HCT116 (cell line): ENCODE results near the gene UGT1A7. TPM values are rescaled to one million over a fixed set of nuclear protein-coding genes. Genes with fewer than 3 reads are reported as not detected.

Experiments used
- ATAC-seq: fragments of 200-7000 bp; cut with Tn5 transposase; 2 replicates; pipeline ENCODE4 v1.9.1; 2020; ENCODE audit warnings: mild to moderate bottlenecking, moderate library complexity
- BruUV-seq: library from RNA; stranded (reverse); fragments of 400-500 nt; replicated peaks from 2 replicates; lab custom pipeline; 2021; lab: Mats Ljungman, UMichigan
- CTCF ChIA-PET: fragments of 300-600 bp; sonication (Branson Sonifier 250); formaldehyde crosslinking; loops from one replicate; lab custom pipeline; 2021; ENCODE audit warnings: antibody characterized with exemption; lab: Charles Lee
- POLR2A ChIA-PET: fragments of 300-600, 350-600 bp; sonication (Branson Sonifier 250); formaldehyde crosslinking; loops from one replicate; lab custom pipeline; 2021; ENCODE audit warnings: antibody characterized with exemption; lab: Charles Lee
- RAD21 ChIA-PET, 2 experiments: fragments of 300-600 bp; sonication (Branson Sonifier 250); formaldehyde crosslinking; loops; one replicate each; lab custom pipeline; 2023; ENCODE audit warnings: low total read pairs in 2 of 2; ENCODE audit not compliant: uncharacterized antibody in 2 of 2, unreplicated experiment in 2 of 2, low non-redundant PET in 1 of 2; lab: Charles Lee
- DNase-seq: peaks from one replicate; pipeline ENCODE4 v3.0.0-alpha.2; 2010; ENCODE audit warnings: low read depth, low spot score
- H2AFZ ChIP-seq: fragments of 200-600 bp; shearing (Covaris generic), sonication (generic); 2 replicates; pipeline ENCODE4 v1.6.1; 2017; ENCODE audit warnings: low read depth, mixed run types, mixed read lengths, antibody characterized with exemption, low read length; ENCODE audit not compliant: poor library complexity, severe bottlenecking
- H3K27ac ChIP-seq: 2 replicates; pipeline ENCODE4 v1.5.1; 2012; ENCODE audit warnings: low read depth, low read length
- H3K27me3 ChIP-seq: fragments of 200-600 bp; sonication (generic); 2 replicates; pipeline ENCODE4 v1.6.1; 2016; ENCODE audit warnings: mixed run types, low read length, mixed read lengths; ENCODE audit not compliant: insufficient read depth
- H3K36me3 ChIP-seq, 2 experiments: fragments of 200-500 bp in 1 of 2; fragments of 200-600 bp in 1 of 2; sonication (Bioruptor generic) in 1 of 2; sonication (generic) in 1 of 2; 2 replicates each; pipeline versions ENCODE4 v1.5.1 to v1.6.1; 2014 to 2016; ENCODE audit warnings: low read length in 2 of 2, inconsistent platforms in 1 of 2, mixed read lengths in 1 of 2, mixed run types in 1 of 2; ENCODE audit not compliant: insufficient read depth in 2 of 2, control insufficient read depth in 1 of 2
- H3K4me1 ChIP-seq, 2 experiments: fragments of 200-600 bp in 1 of 2; sonication (generic) in 1 of 2; 2 replicates each; pipeline versions ENCODE4 v1.5.1 to v1.6.1; 2012 to 2017; ENCODE audit warnings: low read length in 2 of 2, inconsistent platforms in 1 of 2, mild to moderate bottlenecking in 1 of 2, mixed read lengths in 1 of 2, mixed run types in 1 of 2, moderate library complexity in 1 of 2; ENCODE audit not compliant: insufficient read depth in 2 of 2, control insufficient read depth in 1 of 2
- H3K4me2 ChIP-seq: fragments of 200-600 bp; sonication (generic); 2 replicates; pipeline ENCODE4 v1.6.1; 2017; ENCODE audit warnings: mixed run types, low read length, mixed read lengths
- H3K4me3 ChIP-seq, 2 experiments: fragments of 200-600 bp in 1 of 2; sonication (generic) in 1 of 2; replicated peaks in 1 of 2; 2 replicates each; pipeline ENCODE4 v1.5.1; 2011 to 2016; ENCODE audit warnings: low read length in 2 of 2, control low read depth in 1 of 2, low read depth in 1 of 2, mild to moderate bottlenecking in 1 of 2, mixed read lengths in 1 of 2, mixed run types in 1 of 2
- H3K79me2 ChIP-seq: fragments of 200-600 bp; sonication (generic); 2 replicates; pipeline ENCODE4 v1.6.1; 2017; ENCODE audit warnings: mild to moderate bottlenecking, mixed run types, low read length, moderate library complexity, mixed read lengths; ENCODE audit not compliant: insufficient read depth
- H3K9ac ChIP-seq: fragments of 200-600 bp; sonication (generic); 2 replicates; pipeline ENCODE4 v1.6.1; 2016; ENCODE audit warnings: low read length, mixed read lengths
- H3K9me2 ChIP-seq: fragments of 200-600 bp; sonication (generic), shearing (Covaris generic); 2 replicates; pipeline ENCODE4 v1.6.1; 2017; ENCODE audit warnings: mixed run types, mild to moderate bottlenecking, moderate library complexity; ENCODE audit not compliant: insufficient read depth
- H3K9me3 ChIP-seq, 2 experiments: fragments of 200-500 bp in 1 of 2; fragments of 200-600 bp in 1 of 2; sonication (Bioruptor generic) in 1 of 2; sonication (generic) in 1 of 2; 2 replicates each; pipeline ENCODE4 v1.6.1; 2014 to 2017; ENCODE audit warnings: low read length in 2 of 2, mixed read lengths in 2 of 2, inconsistent platforms in 1 of 2, low read depth in 1 of 2, mild to moderate bottlenecking in 1 of 2, mixed run types in 1 of 2, moderate library complexity in 1 of 2; ENCODE audit not compliant: control insufficient read depth in 1 of 2, insufficient read depth in 1 of 2
- H4K20me1 ChIP-seq: fragments of 200-600 bp; sonication (generic), shearing (Covaris generic); 2 replicates; pipeline ENCODE4 v1.6.1; 2017; ENCODE audit warnings: mixed run types, mild to moderate bottlenecking, moderate library complexity; ENCODE audit not compliant: insufficient read depth
- CBX3 ChIP-seq: IDR thresholded peaks from 2 replicates; pipeline ENCODE4 v1.6.1; 2012; ENCODE audit warnings: low read depth
- CEBPB ChIP-seq: IDR thresholded peaks from 2 replicates; pipeline ENCODE4 v1.6.1; 2012; ENCODE audit warnings: low read depth
- ELF1 ChIP-seq: IDR thresholded peaks from 2 replicates; pipeline ENCODE4 v1.6.1; 2012; ENCODE audit warnings: low read depth, borderline replicate concordance
- EZH2phosphoT487 ChIP-seq: fragments of 200-600 bp; IDR thresholded peaks from 2 replicates; pipeline ENCODE4 v1.6.1; 2018; ENCODE audit warnings: antibody characterized with exemption, borderline replicate concordance
- MAX ChIP-seq: IDR thresholded peaks from 2 replicates; pipeline ENCODE4 v1.6.1; 2012
- POLR2A ChIP-seq: IDR thresholded peaks from 2 replicates; pipeline ENCODE4 v1.7.0; 2011; ENCODE audit warnings: borderline replicate concordance; ENCODE audit not compliant: insufficient read depth, insufficient read length; ENCODE audit errors: extremely low read depth
- POLR2AphosphoS5 ChIP-seq: IDR thresholded peaks from 2 replicates; pipeline ENCODE4 v1.6.1; 2011; ENCODE audit warnings: mild to moderate bottlenecking, low read depth, low read length, moderate library complexity
- RAD21 ChIP-seq: IDR thresholded peaks from 2 replicates; pipeline ENCODE4 v1.6.1; 2012; ENCODE audit warnings: low read depth, mild to moderate bottlenecking
- SIN3A ChIP-seq: IDR thresholded peaks from 2 replicates; pipeline ENCODE4 v1.6.1; 2012; ENCODE audit warnings: low read depth
- SP1 ChIP-seq: IDR thresholded peaks from 2 replicates; pipeline ENCODE4 v1.6.1; 2012; ENCODE audit warnings: low read depth
- SRF ChIP-seq: IDR thresholded peaks from 2 replicates; pipeline ENCODE4 v1.6.1; 2012; ENCODE audit warnings: low read depth
- TCF7L2 ChIP-seq: IDR thresholded peaks from 2 replicates; pipeline ENCODE4 v1.7.0; 2011; ENCODE audit warnings: borderline replicate concordance, inconsistent platforms; ENCODE audit not compliant: insufficient read depth, insufficient read length; ENCODE audit errors: extremely low read depth
- YY1 ChIP-seq: IDR thresholded peaks from 2 replicates; pipeline ENCODE4 v1.6.1; 2011; ENCODE audit warnings: low read length, low read depth, moderate library complexity, mild to moderate bottlenecking; ENCODE audit not compliant: insufficient replicate concordance; ENCODE audit errors: extremely low read depth
- ZBTB33 ChIP-seq: IDR thresholded peaks from 2 replicates; pipeline ENCODE4 v1.6.1; 2011; ENCODE audit warnings: mild to moderate bottlenecking, low read length, moderate library complexity; ENCODE audit not compliant: insufficient replicate concordance; ENCODE audit errors: extremely low read depth
- ZFX ChIP-seq: fragments of 450-650 bp; IDR thresholded peaks from 2 replicates; pipeline ENCODE4 v1.6.1; 2017
- intact Hi-C: fragments of 100-400 bp; cut with micrococcal nuclease; formaldehyde crosslinking; loops from 2 replicates; pipeline ENCODE4 v1.10.0; 2022
- total RNA-seq: library from RNA; stranded (reverse); gene quantifications from one replicate; pipeline ENCODE4 v1.2.1, GENCODE V29; 2021; ENCODE audit not compliant: unreplicated experiment

Gene UGT1A7
- total RNA-seq, 1 experiment from 2014 or later, result not detected

GRCh38 chr2:233663911-233664310, 17.8 kb upstream of the UGT1A7 start:
- intact Hi-C loops, result no loop called here
- no peaks in the 10 kb centered on the region for H3K9me3 ChIP-seq
- no peak overlapping the region for H3K4me3 ChIP-seq
- no peak overlapping the region for H3K9ac ChIP-seq
- RAD21 ChIA-PET, result no interaction called here
- no peaks in the 10 kb centered on the region for H3K79me2 ChIP-seq
- H3K4me1 ChIP-seq, result no peaks in the 10 kb centered on the region
- no TSS peak for BruUV-seq
- CTCF ChIA-PET, result no interaction called here
- H2AFZ ChIP-seq, result no peak overlapping the region
- H3K4me2 ChIP-seq, result no peak overlapping the region
- H3K27ac ChIP-seq, result no peak overlapping the region
- no peaks in the 10 kb centered on the region for H3K36me3 ChIP-seq
- peaks cover 7% of the 10 kb centered on the region; the same call in 1 of the 2 replicates for H3K27me3 ChIP-seq
- no peak for TF ChIP-seq SIN3A
- no peak for TF ChIP-seq CBX3
- no peak for TF ChIP-seq POLR2AphosphoS5
- TF ChIP-seq ELF1, result no peak
- TF ChIP-seq EZH2phosphoT487, result no peak
- TF ChIP-seq SP1, result no peak
- TF ChIP-seq ZFX, result no peak
- TF ChIP-seq ZBTB33, result no peak
- TF ChIP-seq TCF7L2, result no peak
- TF ChIP-seq RAD21, result no peak
- no peak for TF ChIP-seq CEBPB
- TF ChIP-seq SRF, result no peak
- no peak for TF ChIP-seq YY1
- TF ChIP-seq MAX, result no peak
- TF ChIP-seq POLR2A, result no peak
- POLR2A ChIA-PET, result no interaction called here
- ATAC-seq, result no peak
- H3K9me2 ChIP-seq, result no peaks in the 10 kb centered on the region
- DNase-seq, result no peak
- no peaks in the 10 kb centered on the region for H4K20me1 ChIP-seq
